Ishikawa (cell line): Measurements from ENCODE around the gene YTHDF2.

Experiments
- CEBPB ChIP-seq: IDR thresholded peaks from 2 replicates; pipeline ENCODE4 v1.6.1; 2012
- CREB1 ChIP-seq: IDR thresholded peaks from 2 replicates; pipeline ENCODE4 v1.6.1; 2012; ENCODE audit warnings: low read depth
- EGR1 ChIP-seq: IDR thresholded peaks from 2 replicates; pipeline ENCODE4 v1.6.1; 2012
- EP300 ChIP-seq: IDR thresholded peaks from 2 replicates; pipeline ENCODE4 v1.6.1; 2012; ENCODE audit warnings: borderline replicate concordance
- FOXM1 ChIP-seq: IDR thresholded peaks from 2 replicates; pipeline ENCODE4 v1.6.1; 2012; ENCODE audit warnings: low read depth, borderline replicate concordance
- NFIC ChIP-seq: IDR thresholded peaks from 2 replicates; pipeline ENCODE4 v1.6.1; 2012
- RAD21 ChIP-seq: IDR thresholded peaks from 2 replicates; pipeline ENCODE4 v1.6.1; 2012; ENCODE audit warnings: low read depth
- REST ChIP-seq: IDR thresholded peaks from 2 replicates; pipeline ENCODE4 v1.6.1; 2012; ENCODE audit warnings: low read depth, mild to moderate bottlenecking
- TAF1 ChIP-seq: IDR thresholded peaks from 2 replicates; pipeline ENCODE4 v1.6.1; 2012; ENCODE audit warnings: low read depth, mild to moderate bottlenecking
- TCF12 ChIP-seq: IDR thresholded peaks from 2 replicates; pipeline ENCODE4 v1.6.1; 2012; ENCODE audit warnings: low read depth
- TEAD4 ChIP-seq: IDR thresholded peaks from 2 replicates; pipeline ENCODE4 v1.6.1; 2012
- YY1 ChIP-seq: IDR thresholded peaks from 2 replicates; pipeline ENCODE4 v1.6.1; 2012; ENCODE audit warnings: low read depth
- ZBTB7A ChIP-seq: IDR thresholded peaks from 2 replicates; pipeline ENCODE4 v1.6.1; 2012; ENCODE audit warnings: low read depth
- TF ChIP-seq, protein P1 (sequence below): IDR thresholded peaks from 2 replicates; pipeline ENCODE4 v1.6.1; 2012
- TF ChIP-seq, protein P2 (sequence below): IDR thresholded peaks from 2 replicates; pipeline ENCODE4 v1.6.1; 2012

YTHDF2 gene

GRCh38 chr1:28773105-28773504 lies 36.4 kb downstream of the YTHDF2 start:
- TF ChIP-seq TEAD4 (no peak), REST (no peak)
- TF ChIP-seq, protein P1, sequence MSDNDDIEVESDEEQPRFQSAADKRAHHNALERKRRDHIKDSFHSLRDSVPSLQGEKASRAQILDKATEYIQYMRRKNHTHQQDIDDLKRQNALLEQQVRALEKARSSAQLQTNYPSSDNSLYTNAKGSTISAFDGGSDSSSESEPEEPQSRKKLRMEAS, result no peak

- TF ChIP-seq CREB1, result no peak
- no peak for TF ChIP-seq NFIC
- TF ChIP-seq YY1, result no peak
- TF ChIP-seq RAD21, result no peak
- TF ChIP-seq EGR1, result no peak
- TF ChIP-seq TCF12, result no peak
- TF ChIP-seq CEBPB, result no peak
- no peak for TF ChIP-seq TEAD4
- no peak for TF ChIP-seq EP300
- TF ChIP-seq, protein P2, sequence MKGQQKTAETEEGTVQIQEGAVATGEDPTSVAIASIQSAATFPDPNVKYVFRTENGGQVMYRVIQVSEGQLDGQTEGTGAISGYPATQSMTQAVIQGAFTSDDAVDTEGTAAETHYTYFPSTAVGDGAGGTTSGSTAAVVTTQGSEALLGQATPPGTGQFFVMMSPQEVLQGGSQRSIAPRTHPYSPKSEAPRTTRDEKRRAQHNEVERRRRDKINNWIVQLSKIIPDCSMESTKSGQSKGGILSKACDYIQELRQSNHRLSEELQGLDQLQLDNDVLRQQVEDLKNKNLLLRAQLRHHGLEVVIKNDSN, result no peak
- no peak for TF ChIP-seq TAF1
Observed at GRCh38 chr1:28775121-28775942, 38.6 kb downstream of the YTHDF2 start.

DNA sequence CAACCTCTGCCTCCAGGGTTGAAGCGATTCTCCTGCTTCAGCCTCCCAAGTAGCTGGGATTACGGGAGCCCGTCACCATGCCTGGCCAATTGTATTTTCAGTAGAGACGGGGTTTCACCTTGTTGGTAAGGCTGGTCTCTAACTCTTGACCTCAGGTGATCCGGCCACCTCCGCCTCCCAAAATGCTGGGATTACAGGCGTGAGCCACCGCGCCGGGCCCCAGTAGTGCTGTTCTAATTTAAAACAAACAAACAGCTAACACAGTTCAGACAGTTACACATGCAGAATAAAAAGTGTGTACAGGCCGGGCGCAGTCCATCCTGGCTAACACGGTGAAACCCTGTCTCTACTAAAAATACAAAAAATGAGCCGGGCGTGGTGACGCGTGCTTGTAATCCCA lies 39.6 kb downstream of the YTHDF2 start:
- TF ChIP-seq EGR1, result no peak

GRCh38 chr1:28778021-28778420 lies 41.3 kb downstream of the YTHDF2 start:
- TF ChIP-seq CREB1 (no peak), REST (no peak), FOXM1 (no peak), ZBTB7A (no peak), TEAD4 (no peak), EP300 (no peak), TCF12 (no peak), NFIC (no peak), EGR1 (no peak), YY1 (no peak), CEBPB (no peak), RAD21 (no peak), TAF1 (no peak)
- TF ChIP-seq, protein P2, result no peak
- TF ChIP-seq, protein P1, result no peak

DNA sequence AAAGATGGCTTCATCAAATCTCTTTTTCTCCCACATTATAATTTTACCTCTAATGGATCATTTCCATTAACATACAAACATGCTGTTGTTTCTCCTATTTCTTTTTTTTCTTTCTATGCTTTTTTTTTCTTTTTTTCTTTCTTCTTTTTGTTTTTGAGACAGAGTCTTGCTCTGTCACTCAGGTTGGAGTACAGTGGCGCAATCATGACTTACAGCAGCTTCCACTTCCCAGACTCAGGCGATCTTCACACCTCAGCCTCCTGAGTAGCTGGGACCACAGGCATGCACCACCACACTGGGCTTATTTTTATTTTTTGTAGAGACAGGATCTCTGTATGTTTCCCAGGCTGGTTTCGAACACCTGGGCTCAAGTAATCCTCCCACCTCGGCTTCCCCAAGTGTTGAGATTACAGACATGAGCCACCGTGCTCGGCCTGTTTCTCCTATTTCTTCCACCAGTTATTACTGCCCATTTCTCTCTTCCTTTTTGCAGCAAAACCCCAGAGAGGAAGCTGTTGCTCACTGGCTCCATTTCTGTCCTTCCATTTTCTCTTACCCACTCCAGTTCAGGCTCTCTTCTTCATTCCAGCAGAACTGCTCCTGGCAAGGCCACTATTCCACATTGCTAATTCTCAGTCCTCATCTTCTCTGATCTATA lies 43.1 kb downstream of the YTHDF2 start:
- TF ChIP-seq ZBTB7A, result no peak
- no peak for TF ChIP-seq RAD21
- TF ChIP-seq CEBPB, result no peak
- no peak for TF ChIP-seq FOXM1
- no peak for TF ChIP-seq REST
- TF ChIP-seq TEAD4, result no peak
- TF ChIP-seq EGR1, result no peak
- TF ChIP-seq, protein P1, result no peak
- TF ChIP-seq NFIC, result no peak
- no peak for TF ChIP-seq EP300
- TF ChIP-seq TCF12, result no peak
- no peak for TF ChIP-seq YY1
- TF ChIP-seq, protein P2, result no peak
- no peak for TF ChIP-seq CREB1
- TF ChIP-seq TAF1, result no peak
